Gastroesophageal sphincter (tissue), 4 donors: ENCODE results near the gene MAP1LC3B. TPM values are rescaled to one million over a fixed set of nuclear protein-coding genes. Genes with fewer than 3 reads are reported as not detected.
"Not testable (repeated sequence)": the region's sequence is repeated elsewhere in the genome, so short reads cannot be mapped to it uniquely, and the experiment has no call there.

ENCODE experiments used
- ATAC-seq: fragments of 150-250 bp; one replicate; pipeline ENCODE4 v1.9.1; 2016; ENCODE audit warnings: mild to moderate bottlenecking, moderate library complexity
- H3K27ac ChIP-seq, 4 donors: fragments of 200-600 bp; sonication (generic) in 3 of 4; 1 replicate in 3 of 4; 2 replicates in 1 of 4; pipeline ENCODE4 v1.5.1; 2016 to 2019
- H3K27me3 ChIP-seq: fragments of 200-600 bp; sonication (generic); one replicate; pipeline ENCODE4 v1.5.1; 2019
- H3K36me3 ChIP-seq, 2 donors: fragments of 200-600 bp; sonication (generic); one replicate each; pipeline ENCODE4 v1.5.1; 2019; ENCODE audit warnings: control low read depth in 1 of 2
- H3K4me1 ChIP-seq, 3 donors: fragments of 200-600 bp; sonication (generic); 1 replicate in 2 of 3; 2 replicates in 1 of 3; pipeline ENCODE4 v1.5.1; 2016 to 2019; ENCODE audit warnings: control low read depth in 2 of 3
- H3K4me3 ChIP-seq, 2 donors: fragments of 200-600 bp; sonication (generic); one replicate each; pipeline ENCODE4 v1.5.1; 2019; ENCODE audit warnings: mild to moderate bottlenecking in 1 of 2, moderate library complexity in 1 of 2
- H3K9me3 ChIP-seq, 3 donors: fragments of 200-600 bp; sonication (generic); one replicate each; pipeline ENCODE4 v1.5.1; 2017 to 2019; ENCODE audit warnings: control low read depth in 2 of 3
- CTCF ChIP-seq, 4 experiments: fragments of 200-600 bp in 2 of 4; fragments of 450-650 bp in 2 of 4; sonication (generic) in 1 of 4; IDR thresholded peaks; one replicate each; pipeline ENCODE4 v1.5.1; 2017 to 2019; ENCODE audit warnings: antibody characterized with exemption in 4 of 4, mild to moderate bottlenecking in 2 of 4, moderate library complexity in 2 of 4
- EP300 ChIP-seq: sonication (generic); formaldehyde crosslinking; IDR thresholded peaks from one replicate; pipeline ENCODE4 v1.6.1; 2017; ENCODE audit warnings: antibody characterized with exemption, mild to moderate bottlenecking
- POLR2A ChIP-seq, 2 donors: fragments of 450-650 bp; IDR thresholded peaks; one replicate each; pipeline ENCODE4 v1.6.1; 2017; ENCODE audit warnings: antibody characterized with exemption in 2 of 2, mild to moderate bottlenecking in 2 of 2, moderate library complexity in 1 of 2
- POLR2AphosphoS5 ChIP-seq: sonication (generic); formaldehyde crosslinking; IDR thresholded peaks from one replicate; pipeline ENCODE4 v1.6.1; 2017; ENCODE audit warnings: antibody characterized with exemption
- WGBS, 2 donors: methylation state at CpG; one replicate each; pipeline ENCODE4 v1.1.5; 2018; ENCODE audit warnings: low coverage in 1 of 2; 5-methylcytosine and 5-hydroxymethylcytosine counted together
- total RNA-seq, 4 donors: library from RNA; depleted of rRNA; stranded (reverse); fragments of >200 nt; gene quantifications; one replicate each; pipeline ENCODE4 v1.1.0, GENCODE V29; 2016

Gene MAP1LC3B
- total RNA-seq, 4 donors from 2014 or later = 53.9 to 64.8 (median 57.9) TPM

- no peaks in the 10 kb centered on the region for H3K27me3 ChIP-seq
- peaks cover 0 to 49% (median 12%) of the 10 kb centered on the region in 3 donors for H3K4me1 ChIP-seq
- peak overlapping the region; percentile 78 to 99 (median 95) for H3K27ac ChIP-seq
- TF ChIP-seq POLR2AphosphoS5 = peak; percentile 95
- TF ChIP-seq CTCF (IDR thresholded peaks at IDR 0.05) = no peak
- TF ChIP-seq POLR2A (IDR thresholded peaks at IDR 0.05) = peak; percentile 45 to 57
- TF ChIP-seq EP300 = no peak
- peak overlapping the region in 1 of 2 donors; percentile 21 for H3K4me3 ChIP-seq
- no peaks in the 10 kb centered on the region for H3K36me3 ChIP-seq
- peak; percentile 84 for ATAC-seq
- WGBS, 2 donors = 8 to 9% methylated on average over 10 to 17 of the region's 18 CpGs
- H3K9me3 ChIP-seq = no peaks in the 10 kb centered on the region
Observed at GRCh38 chr16:87387942-87388817, 4.0 kb upstream of the MAP1LC3B start.

DNA sequence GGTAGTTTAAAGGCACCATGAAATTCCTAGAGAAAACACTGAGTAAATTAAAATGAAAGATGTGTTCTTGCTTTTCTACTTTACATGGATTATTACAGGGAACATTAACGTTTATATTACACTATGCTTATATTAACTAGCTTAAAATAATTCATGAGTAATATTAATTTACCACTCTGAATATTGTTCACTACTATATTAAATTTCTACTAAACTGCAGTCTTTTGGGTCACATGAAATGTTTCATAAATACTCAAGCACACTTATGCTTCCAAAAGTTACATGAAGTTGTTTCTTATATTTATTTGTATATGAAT, 3.4 kb upstream of the MAP1LC3B start:
- H3K9me3 ChIP-seq = no peaks in the 10 kb centered on the region
- TF ChIP-seq POLR2A (IDR thresholded peaks at IDR 0.05) (no peak), CTCF (IDR thresholded peaks at IDR 0.05) (no peak), POLR2AphosphoS5 (no peak), EP300 (no peak)
- 5 to 16% methylated on average over 1 of the region's 1 CpG for WGBS, 2 donors
- ATAC-seq = no peak
- no peaks in the 10 kb centered on the region for H3K27me3 ChIP-seq
- H3K27ac ChIP-seq = peak overlapping the region; percentile 78 to 99 (median 95)
- peak overlapping the region in 1 of 2 donors; percentile 10 for H3K4me3 ChIP-seq
- no peaks in the 10 kb centered on the region for H3K36me3 ChIP-seq
- H3K4me1 ChIP-seq = peaks cover 3 to 55% (median 16%) of the 10 kb centered on the region in 3 donors

DNA sequence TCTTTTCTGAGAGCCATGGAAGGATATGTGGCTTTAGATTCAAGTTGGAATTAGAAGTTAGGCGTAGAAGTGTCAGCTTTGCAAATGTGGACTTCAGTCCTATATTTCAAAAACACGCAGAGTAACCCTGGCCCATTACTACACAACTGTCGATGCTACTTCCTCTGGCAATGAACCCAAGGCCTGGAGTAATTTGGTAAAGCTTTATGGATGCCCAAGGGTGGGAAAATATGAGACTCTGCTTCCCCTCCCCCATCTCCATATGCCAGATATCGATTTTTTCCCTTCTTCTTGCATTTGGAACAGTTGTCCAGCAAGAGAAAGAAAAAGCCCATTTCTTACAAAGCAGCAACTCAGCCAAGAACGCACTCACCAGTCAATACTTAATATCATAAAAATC, 2.9 kb upstream of the MAP1LC3B start:
- peaks cover 5 to 59% (median 21%) of the 10 kb centered on the region in 3 donors for H3K4me1 ChIP-seq
- no peaks in the 10 kb centered on the region for H3K9me3 ChIP-seq
- TF ChIP-seq EP300 = no peak
- no peak for TF ChIP-seq POLR2AphosphoS5
- TF ChIP-seq CTCF (IDR thresholded peaks at IDR 0.05) = no peak
- no peak for TF ChIP-seq POLR2A (IDR thresholded peaks at IDR 0.05)
- H3K4me3 ChIP-seq = no peak overlapping the region
- ATAC-seq = no peak
- WGBS, 2 donors = 80 to 93% methylated on average over 5 of the region's 5 CpGs
- H3K27me3 ChIP-seq = no peaks in the 10 kb centered on the region
- peak overlapping the region; percentile 78 to 99 (median 95) for H3K27ac ChIP-seq
- H3K36me3 ChIP-seq = no peaks in the 10 kb centered on the region

DNA sequence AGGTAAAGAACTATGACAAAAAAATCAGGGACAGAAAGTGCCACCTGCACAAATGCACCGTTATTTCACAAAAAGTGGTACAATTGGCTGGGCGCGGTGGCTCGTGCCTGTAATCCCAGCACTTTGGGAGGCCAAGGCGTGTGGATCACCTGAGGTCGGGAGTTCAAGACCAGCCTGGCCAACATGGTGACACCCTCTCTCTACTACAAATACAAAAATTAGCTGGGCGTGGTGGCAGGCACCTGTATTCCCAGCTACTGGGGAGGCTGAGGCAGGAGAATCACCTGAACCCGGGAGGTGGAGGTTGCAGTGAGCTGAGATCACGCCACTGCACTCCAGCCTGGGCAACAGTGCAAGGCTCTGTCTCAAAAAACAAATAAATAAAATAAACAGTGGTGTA, 2.2 kb upstream of the MAP1LC3B start:
- peaks cover 5 to 59% (median 25%) of the 10 kb centered on the region in 3 donors for H3K4me1 ChIP-seq
- not testable (repeated sequence) for H3K27me3 ChIP-seq, H3K36me3 ChIP-seq, H3K9me3 ChIP-seq, ATAC-seq, H3K4me3 ChIP-seq
- 98 to 100% methylated on average over 5 to 9 of the region's 9 CpGs for WGBS, 2 donors
- peak overlapping the region in 2 of 4 donors; percentile 97 to 99 for H3K27ac ChIP-seq

DNA sequence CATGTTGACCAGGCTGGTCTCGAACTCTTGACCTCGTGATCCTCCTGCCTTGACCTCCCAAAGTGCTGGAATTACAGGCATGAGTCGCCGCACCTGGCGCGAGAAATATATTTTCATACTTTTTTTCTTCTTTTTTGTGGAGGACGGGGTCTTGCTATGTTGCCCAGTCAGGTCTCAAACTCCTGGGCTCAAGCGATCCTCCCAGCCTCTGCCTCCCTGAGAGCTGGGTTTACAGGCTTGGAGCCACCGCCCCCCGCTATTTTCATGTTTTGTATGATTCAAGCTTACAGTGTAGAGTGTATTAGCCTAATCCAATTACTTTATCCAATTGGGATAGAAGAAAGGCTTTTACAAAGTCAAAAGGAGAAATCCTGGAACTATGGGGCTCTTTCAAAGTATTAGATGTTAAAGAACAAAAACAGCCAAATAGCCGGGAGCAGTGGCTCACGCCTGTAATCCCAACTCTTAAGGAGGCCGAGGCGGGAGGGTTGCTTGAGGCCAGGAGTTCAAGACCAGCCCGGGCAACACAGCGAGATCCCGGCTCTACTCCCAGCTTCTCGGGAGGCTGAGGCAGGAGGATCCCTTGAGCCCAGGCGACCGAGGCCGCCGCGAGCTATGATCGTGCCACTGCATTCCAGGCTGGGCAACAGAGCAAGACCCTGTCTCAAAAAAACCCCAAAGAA, 1.4 kb upstream of the MAP1LC3B start:
- no peaks in the 10 kb centered on the region for H3K9me3 ChIP-seq
- 92 to 94% methylated on average over 7 to 13 of the region's 24 CpGs for WGBS, 2 donors
- peak overlapping the region; percentile 97 to 99 (median 99) for H3K27ac ChIP-seq
- peaks cover 5 to 66% (median 28%) of the 10 kb centered on the region in 3 donors for H3K4me1 ChIP-seq
- H3K27me3 ChIP-seq = no peaks in the 10 kb centered on the region
- peak overlapping the region in 1 of 2 donors; percentile 92 for H3K4me3 ChIP-seq
- ATAC-seq = no peak
- TF ChIP-seq EP300 (no peak), CTCF (IDR thresholded peaks at IDR 0.05) (no peak), POLR2A (IDR thresholded peaks at IDR 0.05) (no peak), POLR2AphosphoS5 (no peak)
- no peaks in the 10 kb centered on the region for H3K36me3 ChIP-seq
